BLaER1 treated with 17β-estradiol and CSF1 and Interleukin-3, amounts not matched to agents 10 nM and 100 nM (cell line): ENCODE data around the gene CREB5.

ENCODE experiments used
- H3K27ac ChIP-seq, 11 experiments: shearing (Covaris generic); formaldehyde crosslinking; 2 replicates each; pipeline ENCODE4 v1.8.1; 2022
- H3K27me3 ChIP-seq, 11 experiments: shearing (Covaris generic); formaldehyde crosslinking; 2 replicates each; pipeline ENCODE4 v1.8.1; 2022
- H3K36me3 ChIP-seq, 11 experiments: shearing (Covaris generic); formaldehyde crosslinking; 2 replicates each; pipeline ENCODE4 v1.8.1; 2022
- H3K4me1 ChIP-seq, 10 experiments: shearing (Covaris generic); formaldehyde crosslinking; 2 replicates each; pipeline ENCODE4 v1.8.1; 2022
- H3K4me2 ChIP-seq, 11 experiments: shearing (Covaris generic); formaldehyde crosslinking; 2 replicates each; pipeline ENCODE4 v1.8.1; 2022
- H3K4me3 ChIP-seq, 10 experiments: shearing (Covaris generic); formaldehyde crosslinking; 2 replicates each; pipeline ENCODE4 v1.8.1; 2022
- H3K9ac ChIP-seq, 11 experiments: shearing (Covaris generic); formaldehyde crosslinking; 2 replicates each; pipeline ENCODE4 v1.8.1; 2022
- H3K9me3 ChIP-seq, 11 experiments: shearing (Covaris generic); formaldehyde crosslinking; replicated peaks in 1 of 11; 2 replicates each; pipeline ENCODE4 v1.8.1; 2022
- H4K20me1 ChIP-seq, 11 experiments: shearing (Covaris generic); formaldehyde crosslinking; 2 replicates each; pipeline ENCODE4 v1.8.1; 2022
- Cebpa-rat ChIP-seq, 11 experiments: shearing (Covaris generic); IDR thresholded peaks; 2 replicates each; pipeline ENCODE4 v1.8.1; 2022

CREB5 gene

DNA sequence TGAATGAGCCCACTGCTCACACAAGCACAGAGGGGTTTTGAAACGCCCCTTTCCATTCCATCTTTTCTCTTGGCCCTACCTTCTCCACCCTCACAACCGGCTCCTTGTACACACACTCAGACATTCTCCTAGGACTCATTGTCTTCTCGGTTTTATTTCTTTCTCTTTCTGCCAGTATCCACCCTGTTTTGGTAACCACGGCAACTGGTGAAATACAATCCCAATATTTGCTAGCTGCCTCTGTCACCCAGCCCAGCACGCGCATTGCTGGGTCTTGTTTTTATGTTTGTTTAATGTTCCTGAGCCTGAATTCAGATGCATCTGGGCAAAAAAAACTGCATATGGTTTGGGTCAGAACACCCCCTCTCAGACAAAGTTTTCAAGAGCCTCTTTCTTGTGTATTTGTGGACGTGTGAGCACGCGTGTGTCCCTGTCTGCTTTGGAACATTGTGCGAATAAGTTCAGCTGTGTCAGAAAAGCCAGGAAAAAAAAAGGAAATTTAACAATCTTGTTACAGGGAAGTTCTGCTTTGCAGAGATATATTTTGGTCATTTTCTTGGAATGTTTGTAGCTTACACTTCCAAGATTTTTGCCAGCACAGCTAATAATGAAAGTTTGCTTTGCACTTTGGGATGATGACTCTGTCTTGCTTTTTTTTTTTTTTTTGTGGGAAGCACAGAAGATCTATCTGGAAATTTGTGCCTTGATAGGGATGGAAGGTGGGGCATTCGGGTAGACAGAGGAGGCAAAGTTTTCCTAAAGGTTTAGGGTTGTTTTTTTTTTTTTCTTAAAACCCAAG is 320.0 kb downstream of the CREB5 start:
- Histone ChIP-seq H3K27me3 (no peaks in the 10 kb centered on the region; a peak in 1 of 22 replicates), H3K36me3 (no peaks in the 10 kb centered on the region), H3K4me1 (peaks cover 0 to 9% (median 2%) of the 10 kb centered on the region in 10 experiments; a peak in 5 of 20 replicates), H3K9me3 (no peaks in the 10 kb centered on the region), H3K9ac (no peak overlapping the region), H3K4me3 (no peak overlapping the region), H4K20me1 (peaks cover 0 to 5% (median 0%) of the 10 kb centered on the region in 11 experiments; a peak in 1 of 22 replicates), H3K27ac (no peak overlapping the region), H3K4me2 (peak overlapping the region in 1 of 11 experiments; percentile 7; a peak in 1 of 22 replicates)
- TF ChIP-seq Cebpa-rat (IDR thresholded peaks at IDR 0.05) = no peak

DNA sequence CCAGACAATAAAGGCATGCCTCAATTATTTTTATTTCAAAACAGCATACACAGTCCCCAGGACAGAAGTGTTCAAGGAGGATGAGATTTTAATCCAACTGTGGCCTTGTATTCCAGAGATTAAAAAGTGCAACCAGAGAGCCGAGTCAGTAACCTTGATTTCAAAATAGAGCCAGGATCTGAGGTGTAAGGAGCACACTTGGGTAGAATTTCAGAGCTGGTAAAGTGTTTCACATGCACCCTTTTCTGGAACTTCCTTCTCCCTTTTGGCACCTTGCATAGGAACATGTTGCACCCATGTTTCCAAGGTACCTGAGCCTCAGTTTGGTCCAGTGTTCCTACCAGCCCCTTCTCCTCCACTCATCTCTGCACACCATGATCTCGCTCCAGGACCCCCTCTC is 320.7 kb downstream of the CREB5 start:
- H3K27ac ChIP-seq = no peak overlapping the region

DNA sequence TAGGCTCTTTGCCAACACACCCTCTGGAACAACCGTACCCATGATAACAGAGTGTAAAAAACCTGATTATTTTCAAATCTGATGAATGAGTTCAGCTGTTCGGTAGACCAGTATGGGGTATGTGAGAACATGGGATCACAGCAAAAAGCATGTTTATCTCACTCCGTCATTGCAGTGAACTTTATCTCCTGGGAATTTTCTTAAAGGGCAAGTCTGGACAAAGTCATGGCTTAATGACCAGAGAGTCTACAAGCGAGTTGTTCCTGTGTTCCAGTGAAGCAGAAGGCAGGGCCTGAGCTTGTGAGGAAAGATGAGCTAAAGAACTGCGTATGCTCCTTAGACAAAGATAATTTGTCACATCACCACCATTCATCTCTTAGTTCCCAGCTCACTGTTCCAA is 326.1 kb downstream of the CREB5 start:
- Histone ChIP-seq H3K9me3 (no peaks in the 10 kb centered on the region; a peak in 1 of 22 replicates), H3K4me2 (no peak overlapping the region), H3K9ac (no peak overlapping the region), H3K27me3 (no peaks in the 10 kb centered on the region), H3K27ac (no peak overlapping the region), H3K4me3 (no peak overlapping the region), H3K36me3 (no peaks in the 10 kb centered on the region), H3K4me1 (no peaks in the 10 kb centered on the region), H4K20me1 (peaks cover 0 to 2% (median 0%) of the 10 kb centered on the region in 11 experiments; a peak in 1 of 22 replicates)
- no peak for TF ChIP-seq Cebpa-rat (IDR thresholded peaks at IDR 0.05)

More for the DNA sequence above, 320.7 kb downstream of the CREB5 start:
- no peaks in the 10 kb centered on the region for H3K36me3 ChIP-seq
- H3K4me3 ChIP-seq = no peak overlapping the region
- no peaks in the 10 kb centered on the region; a peak in 1 of 22 replicates for H3K27me3 ChIP-seq
- peaks cover 0 to 9% (median 2%) of the 10 kb centered on the region in 10 experiments; a peak in 5 of 20 replicates for H3K4me1 ChIP-seq
- H3K9me3 ChIP-seq = no peaks in the 10 kb centered on the region
- peaks cover 0 to 5% (median 0%) of the 10 kb centered on the region in 11 experiments; a peak in 1 of 22 replicates for H4K20me1 ChIP-seq
- no peak overlapping the region for H3K9ac ChIP-seq
- no peak overlapping the region; a peak in 1 of 22 replicates for H3K4me2 ChIP-seq
- TF ChIP-seq Cebpa-rat (IDR thresholded peaks at IDR 0.05) = no peak

DNA sequence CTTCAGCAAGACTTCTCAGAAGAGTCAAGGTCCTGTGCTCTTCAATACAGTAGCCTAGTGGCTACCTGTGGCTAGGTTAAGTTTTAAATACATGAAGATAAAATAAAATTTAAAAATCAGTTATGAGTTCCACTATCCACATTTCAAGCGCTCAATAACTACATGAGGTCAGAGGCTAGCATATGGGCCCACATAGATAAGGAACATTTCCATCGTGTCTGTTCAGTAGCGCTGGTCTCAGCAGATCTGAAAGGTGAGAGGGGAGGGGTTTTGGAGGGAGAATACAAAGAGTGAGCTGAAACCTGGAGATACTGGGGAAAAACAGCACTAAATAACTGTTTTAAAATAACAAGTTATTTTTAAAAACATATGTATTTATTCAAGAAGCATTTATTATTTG is 326.8 kb downstream of the CREB5 start:
- H3K9ac ChIP-seq = no peak overlapping the region
- no peak for TF ChIP-seq Cebpa-rat (IDR thresholded peaks at IDR 0.05)
- H3K27ac ChIP-seq = no peak overlapping the region
- H3K4me3 ChIP-seq = no peak overlapping the region
- no peak overlapping the region for H3K4me2 ChIP-seq
- no peaks in the 10 kb centered on the region for H3K4me1 ChIP-seq
- H3K9me3 ChIP-seq = no peaks in the 10 kb centered on the region; a peak in 1 of 22 replicates
- H4K20me1 ChIP-seq = no peaks in the 10 kb centered on the region
- no peaks in the 10 kb centered on the region for H3K27me3 ChIP-seq
- no peaks in the 10 kb centered on the region for H3K36me3 ChIP-seq

DNA sequence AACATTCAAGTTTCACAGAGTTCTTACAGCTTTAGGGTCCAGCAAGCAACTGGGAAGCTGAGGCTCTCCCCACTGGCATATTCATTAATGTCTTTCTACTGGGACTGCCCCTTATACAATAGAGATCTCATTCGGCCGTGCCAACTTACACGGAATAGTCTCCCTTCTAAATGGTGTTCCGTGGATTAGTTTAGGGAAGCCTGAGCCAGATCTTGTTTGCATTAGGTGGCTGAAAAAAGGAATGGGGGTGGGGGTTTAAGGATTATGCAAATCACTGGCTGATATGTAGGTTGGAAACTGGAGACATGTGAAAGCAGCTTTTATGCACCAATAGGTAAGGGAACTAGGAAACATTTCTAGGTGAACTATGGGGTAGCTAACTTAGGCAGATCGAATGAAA is 327.5 kb downstream of the CREB5 start:
- H3K4me3 ChIP-seq = no peak overlapping the region
- H3K4me1 ChIP-seq = peaks cover 0 to 2% (median 0%) of the 10 kb centered on the region in 10 experiments; a peak in 1 of 20 replicates
- no peak for TF ChIP-seq Cebpa-rat (IDR thresholded peaks at IDR 0.05)

DNA sequence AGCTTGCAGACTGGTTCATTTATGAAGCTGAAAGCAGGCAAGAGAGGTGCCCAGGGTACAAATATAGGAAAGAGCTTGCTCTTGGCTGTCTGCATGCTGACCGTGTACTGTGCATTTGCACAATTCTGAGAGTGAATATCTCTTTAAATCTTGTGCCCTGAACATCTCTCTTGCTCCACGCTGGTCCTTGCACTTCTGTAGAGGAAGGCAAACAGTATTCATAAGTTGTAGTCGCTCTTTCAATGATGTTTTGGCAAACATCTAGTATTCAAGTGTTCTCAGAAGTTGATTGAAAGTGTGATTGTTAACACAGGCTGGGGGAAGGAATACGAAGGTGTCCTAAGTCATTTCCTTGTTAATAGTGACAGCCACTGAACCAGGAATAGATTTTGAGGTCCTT is 332.6 kb downstream of the CREB5 start:
- Histone ChIP-seq H3K4me3 (no peak overlapping the region), H4K20me1 (no peaks in the 10 kb centered on the region), H3K27me3 (no peaks in the 10 kb centered on the region), H3K27ac (no peak overlapping the region), H3K36me3 (no peaks in the 10 kb centered on the region), H3K9ac (no peak overlapping the region), H3K9me3 (no peaks in the 10 kb centered on the region; a peak in 1 of 22 replicates), H3K4me2 (no peak overlapping the region), H3K4me1 (peaks cover 0 to 9% (median 0%) of the 10 kb centered on the region in 10 experiments; a peak in 5 of 20 replicates)
- TF ChIP-seq Cebpa-rat (IDR thresholded peaks at IDR 0.05) = no peak

More for the DNA sequence above, 327.5 kb downstream of the CREB5 start:
- Histone ChIP-seq H3K4me2 (no peak overlapping the region), H3K36me3 (no peaks in the 10 kb centered on the region), H3K9ac (no peak overlapping the region), H3K27me3 (no peaks in the 10 kb centered on the region), H3K9me3 (no peaks in the 10 kb centered on the region; a peak in 1 of 22 replicates), H3K27ac (no peak overlapping the region), H4K20me1 (no peaks in the 10 kb centered on the region)

DNA sequence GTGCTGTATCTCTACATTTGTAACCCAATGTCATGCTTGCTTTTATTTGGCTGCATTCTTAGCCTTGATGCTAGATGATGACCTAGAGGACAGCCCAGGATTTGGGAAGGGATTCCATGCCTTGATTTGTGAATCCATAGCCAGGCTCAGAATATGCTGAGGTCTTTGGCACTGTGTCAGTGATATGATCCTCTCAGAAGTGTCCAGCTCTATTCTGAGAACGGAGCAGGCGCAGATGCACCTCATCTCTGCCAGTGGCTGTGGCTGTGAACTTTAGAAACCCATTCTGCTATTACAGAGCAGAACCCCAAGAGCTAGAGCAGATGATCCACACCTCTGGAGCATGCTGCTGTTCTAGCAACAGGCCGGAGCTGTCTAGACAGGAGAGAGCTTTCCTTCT is 333.0 kb downstream of the CREB5 start:
- Histone ChIP-seq H3K36me3 (no peaks in the 10 kb centered on the region), H3K27ac (no peak overlapping the region), H3K4me2 (no peak overlapping the region), H3K27me3 (no peaks in the 10 kb centered on the region), H4K20me1 (no peaks in the 10 kb centered on the region), H3K4me1 (peaks cover 0 to 9% (median 0%) of the 10 kb centered on the region in 10 experiments; a peak in 5 of 20 replicates), H3K4me3 (no peak overlapping the region), H3K9ac (no peak overlapping the region), H3K9me3 (no peaks in the 10 kb centered on the region; a peak in 1 of 22 replicates)
- no peak for TF ChIP-seq Cebpa-rat (IDR thresholded peaks at IDR 0.05)

DNA sequence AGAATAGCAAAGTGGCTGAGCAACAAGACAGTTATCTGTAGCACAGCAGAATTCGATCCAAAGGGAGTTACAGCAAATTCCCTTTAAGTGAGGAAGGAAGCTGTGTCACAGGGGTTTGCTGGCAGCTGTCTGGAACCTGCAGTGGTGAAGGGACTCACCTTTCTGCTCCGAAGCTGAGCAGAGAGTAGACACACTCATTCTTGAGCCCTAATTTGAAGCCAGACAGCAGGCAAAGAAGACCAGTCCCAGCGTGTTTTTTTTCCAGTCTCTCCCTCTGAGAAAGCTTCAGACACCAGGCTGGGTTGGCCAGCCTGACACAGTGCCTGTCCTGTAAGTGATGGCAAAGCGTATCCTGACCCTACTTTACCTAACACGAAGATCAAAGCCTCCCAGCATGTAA is 335.1 kb downstream of the CREB5 start:
- Histone ChIP-seq H3K27me3 (no peaks in the 10 kb centered on the region), H3K9ac (no peak overlapping the region)
- TF ChIP-seq Cebpa-rat (IDR thresholded peaks at IDR 0.05) = no peak

DNA sequence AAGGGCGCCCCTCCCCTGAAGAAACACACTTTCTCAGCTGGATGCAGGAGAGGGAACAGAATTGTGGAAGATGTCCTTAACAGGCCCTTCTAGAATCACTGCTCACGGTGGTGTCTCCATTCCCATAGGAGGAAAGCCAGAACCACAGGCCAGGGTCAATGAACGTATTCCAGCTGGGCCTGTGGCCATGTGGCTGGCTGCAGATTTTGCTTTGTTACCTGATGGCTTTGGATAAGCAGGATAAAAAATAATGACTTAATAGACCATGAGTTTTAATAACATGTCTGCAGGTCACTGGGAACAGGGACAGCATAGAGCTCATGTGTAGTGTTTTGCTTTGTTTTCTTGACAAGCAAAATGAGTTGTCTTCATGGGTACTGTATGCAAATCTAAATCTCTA is 335.5 kb downstream of the CREB5 start:
- Histone ChIP-seq H3K36me3 (no peaks in the 10 kb centered on the region), H3K4me1 (peaks cover 0 to 9% (median 0%) of the 10 kb centered on the region in 10 experiments; a peak in 5 of 20 replicates), H3K9me3 (no peaks in the 10 kb centered on the region; a peak in 1 of 22 replicates), H3K4me2 (no peak overlapping the region), H3K27me3 (no peaks in the 10 kb centered on the region), H4K20me1 (no peaks in the 10 kb centered on the region), H3K27ac (no peak overlapping the region), H3K9ac (no peak overlapping the region), H3K4me3 (no peak overlapping the region)
- no peak for TF ChIP-seq Cebpa-rat (IDR thresholded peaks at IDR 0.05)

More for the DNA sequence above, 335.1 kb downstream of the CREB5 start:
- Histone ChIP-seq H3K4me1 (peaks cover 0 to 9% (median 0%) of the 10 kb centered on the region in 10 experiments; a peak in 5 of 20 replicates), H3K36me3 (no peaks in the 10 kb centered on the region), H4K20me1 (no peaks in the 10 kb centered on the region), H3K9me3 (no peaks in the 10 kb centered on the region; a peak in 1 of 22 replicates), H3K4me3 (no peak overlapping the region), H3K27ac (no peak overlapping the region), H3K4me2 (no peak overlapping the region)
